Liver (tissue), 2 donors: ENCODE measurements around the gene CPSF4L.

Experiments used
- ZBTB33 ChIP-seq: IDR thresholded peaks from 2 replicates; pipeline ENCODE4 v1.6.1; 2016; ENCODE audit warnings: antibody characterized with exemption
- TF ChIP-seq, protein P1 (sequence below): fragments of 150-350 bp; IDR thresholded peaks from 2 replicates; pipeline ENCODE4 v1.5.1; 2017; ENCODE audit warnings: improper control_type of control experiment, low read depth, low read length; ENCODE audit not compliant: missing input control
- donor health status: healthy.

DNA sequence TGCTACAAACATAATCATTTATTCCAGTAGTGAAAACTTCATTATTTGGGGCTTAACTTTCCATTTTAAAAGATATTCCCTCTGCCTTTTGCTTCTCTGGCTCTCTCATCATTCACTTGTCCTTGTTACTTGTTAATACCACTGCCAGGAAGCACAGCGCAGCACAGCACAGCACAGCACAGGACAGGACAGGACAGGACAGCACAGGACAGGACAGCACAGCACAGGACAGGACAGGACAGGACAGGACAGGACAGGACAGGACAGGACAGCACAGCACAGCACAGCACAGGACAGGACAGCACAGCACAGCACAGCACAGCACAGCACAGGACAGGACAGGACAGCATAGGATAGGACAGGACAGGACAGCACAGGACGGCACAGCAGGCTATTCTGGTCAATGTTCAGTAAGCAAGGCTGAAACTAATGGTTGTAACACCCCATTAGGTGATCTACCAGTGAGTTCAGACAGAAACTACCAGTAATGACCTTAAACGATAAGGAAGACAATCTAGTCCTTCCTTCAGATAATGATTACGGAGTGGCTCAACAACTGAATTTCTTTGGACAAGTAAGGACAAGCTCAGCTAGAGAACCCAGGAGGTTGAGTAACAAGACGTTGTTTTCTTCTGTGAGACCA, 36.9 kb downstream of the CPSF4L start:
- TF ChIP-seq, protein P1, sequence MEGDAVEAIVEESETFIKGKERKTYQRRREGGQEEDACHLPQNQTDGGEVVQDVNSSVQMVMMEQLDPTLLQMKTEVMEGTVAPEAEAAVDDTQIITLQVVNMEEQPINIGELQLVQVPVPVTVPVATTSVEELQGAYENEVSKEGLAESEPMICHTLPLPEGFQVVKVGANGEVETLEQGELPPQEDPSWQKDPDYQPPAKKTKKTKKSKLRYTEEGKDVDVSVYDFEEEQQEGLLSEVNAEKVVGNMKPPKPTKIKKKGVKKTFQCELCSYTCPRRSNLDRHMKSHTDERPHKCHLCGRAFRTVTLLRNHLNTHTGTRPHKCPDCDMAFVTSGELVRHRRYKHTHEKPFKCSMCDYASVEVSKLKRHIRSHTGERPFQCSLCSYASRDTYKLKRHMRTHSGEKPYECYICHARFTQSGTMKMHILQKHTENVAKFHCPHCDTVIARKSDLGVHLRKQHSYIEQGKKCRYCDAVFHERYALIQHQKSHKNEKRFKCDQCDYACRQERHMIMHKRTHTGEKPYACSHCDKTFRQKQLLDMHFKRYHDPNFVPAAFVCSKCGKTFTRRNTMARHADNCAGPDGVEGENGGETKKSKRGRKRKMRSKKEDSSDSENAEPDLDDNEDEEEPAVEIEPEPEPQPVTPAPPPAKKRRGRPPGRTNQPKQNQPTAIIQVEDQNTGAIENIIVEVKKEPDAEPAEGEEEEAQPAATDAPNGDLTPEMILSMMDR = no peak
- no peak for TF ChIP-seq ZBTB33
